HG03139 (cell line): ENCODE data around the gene SYT2.
"Not testable (repeated sequence)": the region's sequence is repeated elsewhere in the genome, so short reads cannot be mapped to it uniquely, and the experiment has no call there.

Source experiments
- ATAC-seq: cut with Tn5 transposase; IDR thresholded peaks from one replicate; pipeline ENCODE4 v1.9.1; 2021; ENCODE audit not compliant: unreplicated experiment

The SYT2 gene

DNA sequence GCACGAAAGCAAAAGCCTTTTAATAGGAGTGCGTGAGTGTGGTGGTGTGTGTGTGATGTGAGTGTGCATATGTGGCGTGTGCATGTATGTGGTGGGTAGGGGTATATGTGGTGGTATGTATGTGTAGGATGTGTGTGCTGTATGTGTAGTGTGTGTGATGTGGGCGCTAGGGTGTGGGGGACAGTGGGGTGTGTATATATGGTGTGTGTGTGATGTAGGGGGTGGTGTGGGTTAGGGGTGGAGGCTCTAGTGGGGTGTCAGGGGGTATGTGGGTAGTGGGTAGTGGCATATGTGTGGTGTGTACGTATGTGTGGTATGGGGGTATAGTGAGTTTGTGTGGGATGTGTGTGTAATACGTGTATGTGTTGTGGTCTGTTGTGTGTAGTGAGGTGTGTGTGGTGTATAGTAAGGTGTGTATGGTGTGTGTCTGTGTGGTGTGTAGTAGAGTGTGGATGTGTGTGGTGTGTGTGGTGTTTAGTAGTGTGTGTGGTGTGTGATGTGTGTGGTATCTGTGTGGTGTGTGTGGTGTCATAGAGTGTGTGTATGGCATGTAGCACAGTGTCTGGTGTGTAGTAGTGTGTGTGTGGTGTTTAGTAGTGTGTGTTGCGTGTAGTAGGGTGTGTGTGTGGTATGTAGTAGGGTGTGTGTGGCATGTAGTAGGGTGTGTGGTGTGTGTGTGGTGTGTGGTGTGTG, 86.0 kb downstream of the SYT2 start:
- no peak for ATAC-seq

GRCh38 chr1:202623476-202623875, 86.8 kb downstream of the SYT2 start:
- ATAC-seq, result not testable (repeated sequence)

GRCh38 chr1:202623075-202623474, 87.2 kb downstream of the SYT2 start:
- ATAC-seq, result no peak

DNA sequence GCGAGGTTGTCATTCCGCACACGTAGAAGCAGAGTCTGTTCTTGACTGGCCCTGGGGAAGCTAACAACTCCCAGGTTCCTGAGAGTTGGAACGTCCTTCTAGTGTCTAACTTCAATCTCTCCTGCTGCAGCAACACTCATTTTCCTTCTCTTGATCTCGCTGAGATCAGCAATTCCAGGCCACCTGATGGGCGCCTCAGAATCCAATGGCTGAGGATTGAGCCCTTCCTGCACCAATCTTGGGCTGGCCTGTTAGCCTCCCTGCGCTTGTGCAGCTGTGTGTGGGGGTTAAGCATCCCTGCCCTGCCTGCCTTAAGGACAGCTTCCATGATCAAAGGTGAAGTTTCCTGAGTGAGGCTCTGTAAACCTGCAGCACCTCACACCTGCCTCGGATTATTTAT, 87.9 kb downstream of the SYT2 start:
- ATAC-seq, result no peak

- no peak for ATAC-seq
These were observed 88.8 kb downstream of the SYT2 start for GRCh38 chr1:202621446-202621845.

DNA sequence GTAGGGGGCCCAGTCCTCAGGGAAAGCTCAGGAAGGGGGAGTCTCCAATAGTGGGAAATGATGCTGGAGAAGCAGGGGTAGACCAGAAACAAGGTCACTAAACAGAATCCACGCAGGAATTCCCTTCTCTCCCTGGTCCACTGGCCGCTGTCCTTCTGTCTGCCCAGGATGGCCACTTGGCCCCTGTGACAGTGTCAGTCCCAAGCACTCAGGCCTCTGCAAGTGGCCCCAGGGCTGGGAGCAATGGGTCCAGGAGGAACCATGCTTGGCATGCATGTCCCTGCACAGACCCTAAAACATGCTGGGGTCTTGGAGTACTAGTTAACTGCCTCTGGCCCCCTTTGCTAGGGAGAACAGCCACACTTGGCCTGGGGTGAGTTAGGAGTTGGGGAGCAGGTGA, 90.2 kb downstream of the SYT2 start:
- ATAC-seq, result not testable (repeated sequence)

- ATAC-seq, result no peak
These were observed 90.7 kb downstream of the SYT2 start for GRCh38 chr1:202619505-202619904.

GRCh38 chr1:202619012-202619411, 91.2 kb downstream of the SYT2 start:
- not testable (repeated sequence) for ATAC-seq

DNA sequence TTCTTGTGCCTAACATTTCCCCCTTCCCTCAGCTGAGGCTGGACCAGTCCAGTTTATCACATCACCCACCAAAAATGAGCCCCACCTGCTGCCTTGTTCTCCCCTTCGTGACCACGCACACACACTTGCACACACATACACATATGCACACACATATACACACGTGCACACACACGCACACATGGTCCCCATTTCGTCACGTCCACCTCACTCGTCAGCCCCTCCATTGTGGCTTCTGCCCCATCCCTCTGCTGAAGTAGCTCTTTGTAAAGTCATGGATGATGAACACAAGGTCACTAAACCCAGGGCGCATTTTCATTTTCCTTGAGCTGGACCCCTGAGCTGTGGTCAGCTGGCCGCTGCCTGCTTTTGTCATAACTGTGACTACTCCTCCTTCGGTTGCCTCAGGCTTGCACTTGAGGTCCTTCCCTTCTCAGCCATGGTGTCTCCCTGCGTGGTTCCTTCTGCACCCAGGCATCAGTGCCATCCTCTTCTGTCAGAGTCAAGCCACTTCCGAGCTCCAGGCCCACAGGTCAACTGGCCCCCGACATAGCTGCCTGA, 93.8 kb downstream of the SYT2 start:
- ATAC-seq, result peak; percentile 25

DNA sequence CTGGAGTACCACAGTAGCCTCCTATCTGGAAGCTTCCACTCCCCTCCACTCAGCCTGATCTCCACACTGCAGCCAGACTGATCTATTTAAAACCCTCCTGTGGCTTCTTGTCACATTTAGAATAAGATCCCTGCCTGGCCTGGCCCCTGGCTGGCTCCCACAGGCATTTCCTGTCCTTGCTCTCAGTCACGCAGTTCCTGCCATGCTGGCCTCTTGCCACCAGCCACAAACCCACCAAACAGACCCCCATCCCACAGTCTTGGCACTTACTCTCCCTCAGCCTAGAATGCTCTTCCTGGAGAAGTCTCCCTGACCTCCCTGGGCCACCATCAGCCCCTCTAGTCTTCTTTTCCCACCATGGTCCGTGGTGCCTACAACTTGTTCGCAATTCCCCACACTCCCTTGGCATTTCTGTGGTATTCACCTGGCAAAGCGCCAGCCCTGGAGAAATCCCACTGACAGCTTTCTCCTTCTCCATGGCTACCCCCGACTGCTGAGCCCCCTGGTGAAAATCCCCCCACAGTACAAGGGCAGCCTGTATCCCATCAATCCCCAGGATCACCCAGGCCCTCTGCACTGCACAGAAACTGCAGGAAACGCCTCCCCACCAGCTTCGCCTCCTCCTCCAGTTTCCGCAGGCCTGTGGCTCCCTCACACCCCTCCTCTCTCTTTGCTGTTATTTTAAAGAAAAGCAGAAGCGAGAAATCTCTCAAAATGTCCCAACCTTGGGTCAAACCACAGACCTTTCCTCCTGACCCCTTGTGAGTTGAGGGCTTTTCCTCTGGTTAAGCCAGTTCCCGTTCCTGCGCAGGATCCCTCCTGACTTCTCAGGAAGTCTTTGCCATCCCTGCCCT, 94.5 kb downstream of the SYT2 start:
- ATAC-seq, result peak; percentile 65

- ATAC-seq, result not testable (repeated sequence)
These were observed 95.1 kb downstream of the SYT2 start for GRCh38 chr1:202615208-202615500.

GRCh38 chr1:202614363-202615207, 95.7 kb downstream of the SYT2 start:
- ATAC-seq, result not testable (repeated sequence)

GRCh38 chr1:202613571-202613970, 96.7 kb downstream of the SYT2 start:
- ATAC-seq, result no peak

DNA sequence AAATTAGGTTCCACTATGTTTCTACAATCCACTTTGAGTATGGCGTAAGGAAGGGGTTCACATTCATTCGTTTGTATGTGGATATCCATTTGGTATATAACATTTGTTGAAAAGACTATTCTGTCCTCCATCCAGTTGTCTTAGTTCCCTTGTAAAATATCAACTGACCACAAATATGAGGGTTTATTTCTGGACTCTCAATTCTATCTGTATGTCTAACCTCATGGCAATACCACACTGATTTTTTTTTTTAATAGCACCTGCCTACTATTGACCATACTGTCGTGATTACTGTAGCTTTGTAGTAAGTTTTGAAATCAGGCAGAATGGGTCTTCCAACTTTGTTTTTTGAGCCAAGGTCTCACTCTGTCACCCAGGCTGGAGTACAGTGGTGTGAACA, 98.2 kb downstream of the SYT2 start:
- not testable (repeated sequence) for ATAC-seq

- ATAC-seq, result no peak
These were observed 104.7 kb downstream of the SYT2 start for GRCh38 chr1:202605515-202605914.

- ATAC-seq, result no peak
These were observed 106.8 kb downstream of the SYT2 start for GRCh38 chr1:202603435-202603834.

- ATAC-seq, result no peak
These were observed 109.7 kb downstream of the SYT2 start for GRCh38 chr1:202600432-202601041.

GRCh38 chr1:202599669-202600431, 110.4 kb downstream of the SYT2 start:
- ATAC-seq, result peak; percentile 52

GRCh38 chr1:202597090-202597761, 113.0 kb downstream of the SYT2 start:
- ATAC-seq, result no peak

- no peak for ATAC-seq
These were observed 113.6 kb downstream of the SYT2 start for GRCh38 chr1:202596638-202597037.
